Measurements from ENCODE around the gene ASRGL1.
"Not testable (repeated sequence)": the region's sequence is repeated elsewhere in the genome, so short reads cannot be mapped to it uniquely, and the experiment has no call there.

Gene ASRGL1

GRCh38 chr11:62359475-62359874, 22.2 kb downstream of the ASRGL1 start:
- H3K27ac ChIP-seq, result no peak overlapping the region
- H3K9me3 ChIP-seq, result no peaks in the 10 kb centered on the region
- TF ChIP-seq CTCF (IDR thresholded peaks at IDR 0.05), result no peak
- H3K4me1 ChIP-seq (ENCODE audit: control insufficient read depth in 1 of 2, insufficient read depth in 1 of 2, low read depth in 1 of 2, low read length in 1 of 2), result no peaks in the 10 kb centered on the region
- H3K27me3 ChIP-seq, result no peaks in the 10 kb centered on the region
- peaks cover 19% of the 10 kb centered on the region for H3K36me3 ChIP-seq
- H3K4me3 ChIP-seq (ENCODE audit: low read depth in 1 of 2, low read length in 1 of 2), result no peak overlapping the region

- peaks cover 19% of the 10 kb centered on the region for H3K36me3 ChIP-seq
- no peak overlapping the region for H3K4me3 ChIP-seq (ENCODE audit: low read depth in 1 of 2, low read length in 1 of 2)
- H3K27me3 ChIP-seq, result no peaks in the 10 kb centered on the region
- H3K4me1 ChIP-seq (ENCODE audit: control insufficient read depth in 1 of 2, insufficient read depth in 1 of 2, low read depth in 1 of 2, low read length in 1 of 2), result no peaks in the 10 kb centered on the region
- no peaks in the 10 kb centered on the region for H3K9me3 ChIP-seq
- TF ChIP-seq CTCF (IDR thresholded peaks at IDR 0.05), result no peak
- H3K27ac ChIP-seq, result no peak overlapping the region
These were observed 23.4 kb downstream of the ASRGL1 start for GRCh38 chr11:62360685-62361084.

GRCh38 chr11:62368861-62369477, 31.7 kb downstream of the ASRGL1 start:
- not testable (repeated sequence) for H3K36me3 ChIP-seq

GRCh38 chr11:62370743-62371440, 33.6 kb downstream of the ASRGL1 start:
- TF ChIP-seq CTCF (IDR thresholded peaks at IDR 0.05), result no peak
- no peaks in the 10 kb centered on the region for H3K27me3 ChIP-seq
- H3K36me3 ChIP-seq, result no peaks in the 10 kb centered on the region
- no peaks in the 10 kb centered on the region for H3K9me3 ChIP-seq
- H3K4me3 ChIP-seq (ENCODE audit: low read depth in 1 of 2, low read length in 1 of 2), result peak overlapping the region; percentile 17 to 20
- H3K4me1 ChIP-seq (ENCODE audit: control insufficient read depth in 1 of 2, insufficient read depth in 1 of 2, low read depth in 1 of 2, low read length in 1 of 2), result peaks cover 0 to 7% of the 10 kb centered on the region in 2 experiments
- H3K27ac ChIP-seq, result peak overlapping the region; percentile 59

More at GRCh38 chr11:62368861-62369477, 31.7 kb downstream of the ASRGL1 start:
- H3K9me3 ChIP-seq; H3K27me3 ChIP-seq; H3K4me3 ChIP-seq (ENCODE audit: low read depth in 1 of 2, low read length in 1 of 2); H3K4me1 ChIP-seq (ENCODE audit: control insufficient read depth in 1 of 2, insufficient read depth in 1 of 2, low read depth in 1 of 2, low read length in 1 of 2): not testable (repeated sequence)
- peak overlapping the region; percentile 6 for H3K27ac ChIP-seq

- H3K9me3 ChIP-seq, result no peaks in the 10 kb centered on the region
- no peaks in the 10 kb centered on the region for H3K36me3 ChIP-seq
- H3K27me3 ChIP-seq, result no peaks in the 10 kb centered on the region
- H3K27ac ChIP-seq, result no peak overlapping the region
- no peak for TF ChIP-seq CTCF (IDR thresholded peaks at IDR 0.05)
- no peak overlapping the region for H3K4me3 ChIP-seq (ENCODE audit: low read depth in 1 of 2, low read length in 1 of 2)
- peaks cover 0 to 7% of the 10 kb centered on the region in 2 experiments for H3K4me1 ChIP-seq (ENCODE audit: control insufficient read depth in 1 of 2, insufficient read depth in 1 of 2, low read depth in 1 of 2, low read length in 1 of 2)
These were observed 35.6 kb downstream of the ASRGL1 start for GRCh38 chr11:62372871-62373270.

GRCh38 chr11:62373464-62374119, 36.3 kb downstream of the ASRGL1 start:
- Histone ChIP-seq H3K27ac (no peak overlapping the region), H3K36me3 (no peaks in the 10 kb centered on the region), H3K4me3 (ENCODE audit: low read depth in 1 of 2, low read length in 1 of 2) (no peak overlapping the region), H3K4me1 (ENCODE audit: control insufficient read depth in 1 of 2, insufficient read depth in 1 of 2, low read depth in 1 of 2, low read length in 1 of 2) (peaks cover 0 to 7% of the 10 kb centered on the region in 2 experiments), H3K27me3 (no peaks in the 10 kb centered on the region), H3K9me3 (no peaks in the 10 kb centered on the region)
- TF ChIP-seq CTCF (IDR thresholded peaks at IDR 0.05), result no peak
